Measurements from ENCODE around the gene C3orf49.

The C3orf49 gene

DNA sequence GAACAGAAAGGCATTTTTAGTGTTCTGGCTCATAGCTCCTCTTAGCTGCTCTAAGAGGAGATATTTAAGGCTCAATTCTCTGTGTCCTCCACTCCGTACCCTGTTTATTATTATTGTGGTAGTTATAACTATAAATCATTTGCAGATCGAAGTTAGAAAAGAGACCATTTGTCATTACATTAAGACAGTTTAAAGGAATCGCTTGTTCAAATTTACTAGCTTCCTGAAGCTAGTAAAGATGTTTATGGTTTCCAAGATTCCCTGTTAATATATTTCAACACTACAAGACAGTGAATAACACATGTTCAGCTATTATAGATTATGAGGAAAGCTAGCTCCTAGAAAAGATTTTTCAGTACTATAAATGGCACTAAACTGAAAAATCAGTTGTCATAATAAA is 57.2 kb downstream of the C3orf49 start:
- DNase-seq (ENCODE audit: low spot score), result no peak
- no peaks in the 10 kb centered on the region for H3K9me3 ChIP-seq (ENCODE audit: severe bottlenecking)
- no peaks in the 10 kb centered on the region for H3K36me3 ChIP-seq (ENCODE audit: low read depth)
- peaks cover 14% of the 10 kb centered on the region for H3K4me1 ChIP-seq (ENCODE audit: insufficient read depth, poor library complexity, severe bottlenecking)
- H3K4me3 ChIP-seq (ENCODE audit: severe bottlenecking), result no peak overlapping the region
- no peaks in the 10 kb centered on the region for H3K27me3 ChIP-seq (ENCODE audit: insufficient read depth, poor library complexity, severe bottlenecking)
- ATAC-seq (ENCODE audit: low read depth), result no peak
- H3K27ac ChIP-seq (ENCODE audit: poor library complexity, severe bottlenecking), result no peak overlapping the region
- TF ChIP-seq, protein P1, sequence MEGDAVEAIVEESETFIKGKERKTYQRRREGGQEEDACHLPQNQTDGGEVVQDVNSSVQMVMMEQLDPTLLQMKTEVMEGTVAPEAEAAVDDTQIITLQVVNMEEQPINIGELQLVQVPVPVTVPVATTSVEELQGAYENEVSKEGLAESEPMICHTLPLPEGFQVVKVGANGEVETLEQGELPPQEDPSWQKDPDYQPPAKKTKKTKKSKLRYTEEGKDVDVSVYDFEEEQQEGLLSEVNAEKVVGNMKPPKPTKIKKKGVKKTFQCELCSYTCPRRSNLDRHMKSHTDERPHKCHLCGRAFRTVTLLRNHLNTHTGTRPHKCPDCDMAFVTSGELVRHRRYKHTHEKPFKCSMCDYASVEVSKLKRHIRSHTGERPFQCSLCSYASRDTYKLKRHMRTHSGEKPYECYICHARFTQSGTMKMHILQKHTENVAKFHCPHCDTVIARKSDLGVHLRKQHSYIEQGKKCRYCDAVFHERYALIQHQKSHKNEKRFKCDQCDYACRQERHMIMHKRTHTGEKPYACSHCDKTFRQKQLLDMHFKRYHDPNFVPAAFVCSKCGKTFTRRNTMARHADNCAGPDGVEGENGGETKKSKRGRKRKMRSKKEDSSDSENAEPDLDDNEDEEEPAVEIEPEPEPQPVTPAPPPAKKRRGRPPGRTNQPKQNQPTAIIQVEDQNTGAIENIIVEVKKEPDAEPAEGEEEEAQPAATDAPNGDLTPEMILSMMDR (IDR thresholded peaks at IDR 0.05; ENCODE audit: poor library complexity, severe bottlenecking), result no peak

DNA sequence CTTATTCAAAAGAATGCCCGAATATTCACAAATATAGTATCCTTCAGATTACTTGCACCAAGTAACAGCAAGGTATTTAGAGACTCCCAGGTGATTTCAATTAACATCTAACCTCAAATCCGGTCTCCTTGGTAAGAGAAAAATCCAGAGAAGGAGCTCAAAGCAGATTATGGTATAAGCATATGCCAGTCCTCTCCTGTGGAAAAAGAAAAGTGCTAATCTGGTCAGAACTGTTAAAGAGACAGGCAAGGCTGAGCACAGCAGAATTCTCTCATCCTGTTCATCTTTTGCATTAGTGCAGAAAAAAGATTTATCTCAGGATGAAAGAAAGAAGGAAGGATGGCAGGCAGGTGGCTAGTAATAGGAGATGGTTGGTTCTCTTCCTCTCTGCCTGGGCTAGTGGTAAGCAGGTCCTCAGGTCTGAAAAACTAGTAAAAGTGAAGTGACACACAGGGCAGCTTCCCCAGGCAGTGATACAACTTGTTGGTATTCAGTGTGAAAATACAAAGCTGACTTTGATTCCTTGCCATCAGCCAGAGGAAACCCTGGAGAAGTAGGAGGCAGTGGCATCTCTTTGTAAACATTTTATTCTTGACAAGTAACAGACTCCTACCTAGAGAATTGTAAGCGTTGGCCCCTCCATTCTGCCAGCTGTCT is 58.8 kb downstream of the C3orf49 start:
- Histone ChIP-seq H3K27ac (ENCODE audit: poor library complexity, severe bottlenecking) (no peak overlapping the region), H3K9me3 (ENCODE audit: severe bottlenecking) (no peaks in the 10 kb centered on the region), H3K4me3 (ENCODE audit: severe bottlenecking) (no peak overlapping the region), H3K27me3 (ENCODE audit: insufficient read depth, poor library complexity, severe bottlenecking) (no peaks in the 10 kb centered on the region), H3K4me1 (ENCODE audit: insufficient read depth, poor library complexity, severe bottlenecking) (no peaks in the 10 kb centered on the region), H3K36me3 (ENCODE audit: low read depth) (no peaks in the 10 kb centered on the region; the same call in 1 of the 2 replicates)
- DNase-seq (ENCODE audit: low spot score) (no peak), ATAC-seq (ENCODE audit: low read depth) (no peak)
- TF ChIP-seq, protein P1 (IDR thresholded peaks at IDR 0.05; ENCODE audit: poor library complexity, severe bottlenecking), result no peak

DNA sequence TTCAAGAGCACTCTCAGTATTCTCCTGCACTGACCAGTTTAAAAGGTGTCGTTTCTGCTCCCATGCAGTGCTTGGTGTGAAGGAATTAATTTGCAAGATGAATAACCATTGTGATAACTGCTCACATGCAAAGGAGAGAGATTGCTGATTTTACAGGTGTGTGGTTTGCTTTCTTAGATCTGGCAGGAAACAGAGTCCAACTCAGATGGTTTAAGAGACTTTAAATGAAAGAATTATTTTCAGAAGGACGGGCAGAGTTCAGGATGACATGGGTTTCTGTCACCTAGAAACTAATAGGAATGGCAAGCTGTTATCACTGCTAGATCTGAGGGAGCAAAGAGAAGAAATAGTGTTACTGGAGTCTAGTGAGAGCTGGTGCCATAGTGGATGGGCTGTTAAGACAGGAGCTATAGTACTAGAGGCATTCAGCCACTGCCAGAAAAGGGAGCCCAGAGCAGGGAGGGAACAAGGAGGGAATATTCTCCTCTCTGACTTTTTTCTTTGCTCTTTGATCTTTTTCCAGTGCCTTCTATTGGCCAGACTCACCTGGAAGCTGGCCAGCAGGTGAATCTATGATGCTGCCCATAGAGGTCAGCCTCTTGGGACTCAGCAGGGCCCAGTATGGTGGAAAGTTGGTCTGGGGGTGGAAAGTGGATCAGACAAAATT is 59.4 kb downstream of the C3orf49 start:
- Histone ChIP-seq H3K4me1 (ENCODE audit: insufficient read depth, poor library complexity, severe bottlenecking) (no peaks in the 10 kb centered on the region), H3K36me3 (ENCODE audit: low read depth) (no peaks in the 10 kb centered on the region; the same call in 1 of the 2 replicates), H3K27ac (ENCODE audit: poor library complexity, severe bottlenecking) (no peak overlapping the region), H3K9me3 (ENCODE audit: severe bottlenecking) (no peaks in the 10 kb centered on the region), H3K27me3 (ENCODE audit: insufficient read depth, poor library complexity, severe bottlenecking) (no peaks in the 10 kb centered on the region), H3K4me3 (ENCODE audit: severe bottlenecking) (no peak overlapping the region)
- TF ChIP-seq, protein P1 (IDR thresholded peaks at IDR 0.05; ENCODE audit: poor library complexity, severe bottlenecking), result no peak
- DNase-seq (ENCODE audit: low spot score) (no peak), ATAC-seq (ENCODE audit: low read depth) (no peak)

DNA sequence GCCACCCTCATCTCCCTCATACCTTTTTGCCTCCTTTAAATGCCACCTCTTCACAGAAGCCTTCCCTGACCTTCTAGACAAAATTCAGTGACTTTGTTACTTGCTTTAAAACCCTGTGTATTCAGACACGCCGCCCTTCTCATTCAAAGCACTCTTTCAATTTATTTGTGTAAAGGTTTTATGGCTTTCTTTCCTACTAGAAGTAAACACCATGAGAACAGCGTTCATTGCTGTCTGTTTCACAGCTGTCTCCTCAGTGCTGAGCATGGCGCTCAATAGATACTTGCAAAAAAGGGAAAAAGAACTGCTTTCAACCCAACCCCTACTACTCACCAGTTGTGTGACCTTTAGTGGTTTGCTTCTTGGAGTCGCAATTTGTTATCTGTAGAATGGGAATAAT is 61.6 kb downstream of the C3orf49 start:
- Histone ChIP-seq H3K27me3 (ENCODE audit: insufficient read depth, poor library complexity, severe bottlenecking) (no peaks in the 10 kb centered on the region), H3K27ac (ENCODE audit: poor library complexity, severe bottlenecking) (no peak overlapping the region), H3K9me3 (ENCODE audit: severe bottlenecking) (no peaks in the 10 kb centered on the region), H3K4me1 (ENCODE audit: insufficient read depth, poor library complexity, severe bottlenecking) (no peaks in the 10 kb centered on the region), H3K4me3 (ENCODE audit: severe bottlenecking) (no peak overlapping the region), H3K36me3 (ENCODE audit: low read depth) (no peaks in the 10 kb centered on the region; the same call in 1 of the 2 replicates)
- ATAC-seq (ENCODE audit: low read depth), result no peak
- TF ChIP-seq, protein P1 (IDR thresholded peaks at IDR 0.05; ENCODE audit: poor library complexity, severe bottlenecking), result no peak
- no peak for DNase-seq (ENCODE audit: low spot score)

DNA sequence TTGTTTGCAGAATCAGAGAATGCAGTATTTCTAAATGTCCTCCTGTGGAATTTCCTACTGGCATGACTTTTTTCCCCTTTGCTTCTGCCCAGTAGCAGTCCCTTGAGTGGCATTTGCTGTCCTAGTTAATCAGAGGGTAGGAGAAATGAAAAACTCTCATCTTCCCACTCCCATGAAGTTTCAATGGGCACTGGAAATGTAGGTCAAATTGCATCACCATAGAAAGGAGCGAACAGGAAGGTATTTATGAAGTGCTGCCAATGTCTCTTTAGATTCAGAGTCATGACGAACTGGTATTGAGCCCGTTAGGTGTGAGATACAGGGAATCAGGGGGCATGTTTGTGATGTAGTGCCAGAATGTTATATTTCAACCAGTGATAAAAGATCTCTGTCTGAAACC is 67.8 kb downstream of the C3orf49 start:
- Histone ChIP-seq H3K27ac (ENCODE audit: poor library complexity, severe bottlenecking) (no peak overlapping the region), H3K27me3 (ENCODE audit: insufficient read depth, poor library complexity, severe bottlenecking) (no peaks in the 10 kb centered on the region), H3K4me1 (ENCODE audit: insufficient read depth, poor library complexity, severe bottlenecking) (no peaks in the 10 kb centered on the region), H3K4me3 (ENCODE audit: severe bottlenecking) (no peak overlapping the region), H3K36me3 (ENCODE audit: low read depth) (peaks cover 3% of the 10 kb centered on the region), H3K9me3 (ENCODE audit: severe bottlenecking) (no peaks in the 10 kb centered on the region)
- no peak for DNase-seq (ENCODE audit: low spot score)
- TF ChIP-seq, protein P1 (IDR thresholded peaks at IDR 0.05; ENCODE audit: poor library complexity, severe bottlenecking), result no peak
- ATAC-seq (ENCODE audit: low read depth), result no peak
